ENCODE data around the gene PPP2R2D. TPM values are rescaled to one million over a fixed set of nuclear protein-coding genes. Genes with fewer than 3 reads are reported as not detected.

PPP2R2D gene
- total RNA-seq, 1 experiment from 2014 or later = 35.1 TPM

- no peak overlapping the region for H4K5ac ChIP-seq (ENCODE audit: insufficient read length, low read depth, low read length)
- H3T11ph ChIP-seq (ENCODE audit: low read length) = no peak overlapping the region
- Mint-ChIP-seq H3K27me3 (ENCODE audit: low read depth) (no peaks in the 10 kb centered on the region), H3K4me3 (no peak overlapping the region), H3K27ac (peak overlapping the region in 2 of 3 experiments; percentile 0 to 50; a peak in 3 of 7 replicates), H3K36me3 (ENCODE audit: insufficient read depth in 1 of 3, low read depth in 3 of 3) (peaks cover 20 to 64% (median 31%) of the 10 kb centered on the region in 3 experiments; a peak in 6 of 7 replicates), H3K9me3 (no peaks in the 10 kb centered on the region; a peak in 1 of 5 replicates), H3K4me1 (peaks cover 21% of the 10 kb centered on the region in 2 experiments)
- H3K4ac ChIP-seq (ENCODE audit: low read depth, low read length) = no peak overlapping the region
- no CpG with 5 or more reads among the region's 8 CpGs for WGBS (ENCODE audit: extremely low coverage, insufficient read length, low lambda C conversion rate)
- H4K20me1 ChIP-seq (ENCODE audit: control insufficient read depth, insufficient read depth, insufficient read length) = peaks cover 2% of the 10 kb centered on the region
- H2BK120ac ChIP-seq (ENCODE audit: low read depth, low read length, poor library complexity, severe bottlenecking) = no peak overlapping the region
- no peak for TF ChIP-seq CTCF (conservative IDR thresholded peaks at IDR 0.05)
- H2BK12ac ChIP-seq (ENCODE audit: insufficient read length, low read depth, low read length) = no peak overlapping the region
- H2BK20ac ChIP-seq (ENCODE audit: low read depth, low read length, poor library complexity, severe bottlenecking) = no peak overlapping the region
- no peak overlapping the region for H2AFZ ChIP-seq (ENCODE audit: low read length)
- H3K56ac ChIP-seq (ENCODE audit: insufficient read length, low read depth, low read length) = no peak overlapping the region
- H3K23me2 ChIP-seq (ENCODE audit: insufficient read length, low read depth, low read length, poor library complexity, severe bottlenecking) = no peaks in the 10 kb centered on the region
- H3K4me2 ChIP-seq (ENCODE audit: insufficient read depth, insufficient read length, low read length) = no peak overlapping the region
- no peaks in the 10 kb centered on the region for H3K27me3 ChIP-seq (ENCODE audit: insufficient read depth, low read length)
- H3K27ac ChIP-seq (ENCODE audit: insufficient read length, low read depth, low read length) = no peak overlapping the region
- peaks cover 48% of the 10 kb centered on the region for H3K79me2 ChIP-seq (ENCODE audit: insufficient read depth, low read length)
- H2BK5ac ChIP-seq (ENCODE audit: insufficient read length, low read length) = no peak overlapping the region
- H3K9ac ChIP-seq (ENCODE audit: extremely low read depth, insufficient read length, low read length) = no peak overlapping the region
- H3K18ac ChIP-seq (ENCODE audit: insufficient read length, low read depth, low read length) = no peak overlapping the region
- peaks cover 12% of the 10 kb centered on the region for H3K79me1 ChIP-seq (ENCODE audit: insufficient read depth, low read depth, low read length, poor library complexity, severe bottlenecking)
- no peak for DNase-seq
- H4K91ac ChIP-seq (ENCODE audit: insufficient read length, low read depth, low read length) = no peak overlapping the region
- no peak overlapping the region for H2BK15ac ChIP-seq (ENCODE audit: low read depth, low read length)
- no peak overlapping the region; the same call in 1 of the 2 replicates for H3K14ac ChIP-seq (ENCODE audit: insufficient read depth, low read length)
- H4K8ac ChIP-seq (replicated peaks; ENCODE audit: insufficient read length, low read depth, low read length) = no peak overlapping the region
- no peaks in the 10 kb centered on the region; the same call in 1 of the 2 replicates for H3K4me1 ChIP-seq (ENCODE audit: insufficient read depth, low read length)
- no peak overlapping the region for H2AK5ac ChIP-seq (ENCODE audit: insufficient read length, low read length)
- no peaks in the 10 kb centered on the region for H3K9me3 ChIP-seq (ENCODE audit: control insufficient read depth, low read depth, low read length)
- H3K23ac ChIP-seq (ENCODE audit: insufficient read length, low read depth, low read length) = no peak overlapping the region
Measured at GRCh38 chr10:131909014-131909808, 8.4 kb downstream of the PPP2R2D start.
